WERI-Rb-1 (cell line): ENCODE measurements around the gene VAV2.

Experiments used
- DNase-seq: peaks from one replicate; pipeline ENCODE4 v3.0.0-alpha.2; 2020
- H3K27ac ChIP-seq: fragments of 250-450 bp; sonication (Bioruptor Pico); 2 replicates; pipeline ENCODE4 v1.5.1; 2020; ENCODE audit warnings: mild to moderate bottlenecking, moderate library complexity
- H3K27me3 ChIP-seq: fragments of 250-450 bp; sonication (Bioruptor Pico); 2 replicates; pipeline ENCODE4 v1.5.1; 2021; ENCODE audit warnings: mild to moderate bottlenecking, low read depth, moderate library complexity; ENCODE audit not compliant: insufficient read depth, severe bottlenecking
- H3K36me3 ChIP-seq: fragments of 250-450 bp; sonication (Bioruptor Pico); 2 replicates; pipeline ENCODE4 v1.5.1; 2020; ENCODE audit warnings: mild to moderate bottlenecking, moderate library complexity
- H3K4me3 ChIP-seq: 2 replicates; pipeline ENCODE4 v1.5.1; 2011; ENCODE audit warnings: low read depth, mild to moderate bottlenecking, control low read depth, low read length
- H3K9me3 ChIP-seq: fragments of 250-450 bp; sonication (Bioruptor Pico); 2 replicates; pipeline ENCODE4 v1.5.1; 2021; ENCODE audit warnings: mild to moderate bottlenecking, moderate library complexity; ENCODE audit not compliant: severe bottlenecking
- CTCF ChIP-seq: IDR thresholded peaks from 2 replicates; pipeline ENCODE4 v1.5.1; 2011; ENCODE audit warnings: low read depth, mild to moderate bottlenecking, control low read depth, inconsistent platforms, low read length

The VAV2 gene

DNA sequence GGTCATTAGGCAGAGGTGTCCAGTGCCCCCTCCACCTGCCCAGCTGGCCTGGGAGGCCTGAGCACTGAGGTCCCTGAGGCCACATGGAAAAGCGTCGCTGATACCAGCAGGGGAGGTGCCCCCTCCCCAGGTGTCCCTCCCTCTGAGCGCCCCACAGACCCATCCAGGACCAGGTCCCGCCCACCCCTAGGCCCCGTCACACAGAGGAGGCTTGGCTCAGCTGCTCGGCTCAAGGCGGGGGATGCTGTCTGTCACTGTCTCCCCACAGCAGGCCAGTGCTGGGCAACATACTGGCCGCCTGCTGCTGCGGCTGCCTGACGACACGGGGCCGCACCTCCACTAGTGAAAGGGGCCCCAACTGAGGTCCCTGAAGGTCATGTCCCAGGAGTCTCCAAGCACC lies 71.7 kb downstream of the VAV2 start:
- H3K27me3 ChIP-seq = no peaks in the 10 kb centered on the region
- H3K36me3 ChIP-seq = peaks cover 3% of the 10 kb centered on the region; the same call in 1 of the 2 replicates
- DNase-seq = no peak
- H3K4me3 ChIP-seq = no peak overlapping the region
- H3K27ac ChIP-seq = no peak overlapping the region
- no peaks in the 10 kb centered on the region for H3K9me3 ChIP-seq
- TF ChIP-seq CTCF = no peak

DNA sequence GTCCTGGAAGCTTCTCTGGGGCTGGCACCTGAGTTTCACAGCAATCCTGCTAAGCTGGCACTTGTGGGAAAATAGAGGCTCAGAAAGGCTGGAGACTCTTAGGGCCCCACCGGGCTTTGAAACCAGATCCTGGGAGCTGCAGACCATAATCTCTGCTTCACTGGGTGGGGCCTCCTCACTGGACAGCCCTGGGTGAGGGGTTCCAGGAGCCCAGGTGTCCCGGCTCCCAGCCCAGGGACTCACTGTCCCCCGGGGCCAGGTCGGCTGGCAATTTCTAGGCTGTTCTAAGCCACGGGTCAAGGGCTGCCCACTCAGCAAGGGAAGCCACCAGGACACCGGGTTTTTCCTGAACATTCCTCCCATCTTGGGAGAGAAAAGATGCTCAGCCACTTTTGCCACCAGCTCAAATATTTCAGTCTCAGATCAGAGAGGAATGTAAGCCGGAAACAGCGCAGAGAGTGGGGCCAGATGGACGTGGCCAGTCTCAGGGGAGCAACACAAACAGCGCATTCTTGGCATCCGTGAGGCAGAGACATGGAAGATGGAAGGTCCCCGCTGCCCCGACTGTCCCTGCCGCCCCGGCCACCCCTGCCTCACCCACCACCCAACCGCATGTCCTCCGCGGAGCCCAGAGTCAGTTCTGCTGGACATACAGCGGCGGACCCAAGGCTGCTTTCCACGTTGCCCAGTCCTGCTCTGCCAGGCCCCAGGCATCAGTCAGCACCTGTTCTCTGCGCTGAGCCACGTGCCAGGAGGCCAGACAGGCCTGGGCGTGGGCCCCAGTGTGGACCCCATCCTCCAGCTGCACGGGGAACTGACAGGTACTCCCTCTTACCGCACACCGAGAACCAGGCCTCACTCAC lies 72.6 kb downstream of the VAV2 start:
- DNase-seq = peak; percentile 43
- peak overlapping the region; percentile 59 for H3K27ac ChIP-seq
- no peaks in the 10 kb centered on the region for H3K9me3 ChIP-seq
- H3K36me3 ChIP-seq = peaks cover 3% of the 10 kb centered on the region; the same call in 1 of the 2 replicates
- no peak overlapping the region for H3K4me3 ChIP-seq
- H3K27me3 ChIP-seq = no peaks in the 10 kb centered on the region
- TF ChIP-seq CTCF = no peak

- Histone ChIP-seq H3K9me3 (no peaks in the 10 kb centered on the region), H3K27me3 (no peaks in the 10 kb centered on the region), H3K27ac (no peak overlapping the region), H3K4me3 (no peak overlapping the region), H3K36me3 (no peaks in the 10 kb centered on the region)
- no peak for DNase-seq
- TF ChIP-seq CTCF = no peak
These were observed 73.9 kb downstream of the VAV2 start for GRCh38 chr9:133918111-133918813.

DNA sequence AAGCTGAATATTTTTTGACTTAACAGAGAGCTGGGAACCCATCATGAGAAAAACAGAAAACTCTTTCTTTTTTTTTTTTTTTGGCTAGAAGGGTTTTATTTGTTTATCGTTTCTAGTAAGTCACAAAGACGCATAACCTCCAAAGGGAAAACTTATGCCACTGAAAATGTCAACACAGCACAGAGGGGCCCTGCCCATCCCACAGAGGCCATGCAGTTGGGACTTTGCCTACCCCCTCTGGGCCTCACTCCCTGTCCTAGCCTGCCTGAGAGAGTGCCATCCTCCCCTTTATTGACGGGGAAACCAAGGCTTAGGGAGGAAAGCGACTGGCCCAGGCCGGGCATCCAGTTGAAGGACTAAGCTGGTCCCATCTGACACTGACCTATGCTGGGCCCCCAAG lies 74.7 kb downstream of the VAV2 start:
- Histone ChIP-seq H3K9me3 (no peaks in the 10 kb centered on the region), H3K36me3 (no peaks in the 10 kb centered on the region), H3K27me3 (no peaks in the 10 kb centered on the region), H3K27ac (no peak overlapping the region), H3K4me3 (no peak overlapping the region)
- no peak for TF ChIP-seq CTCF
- DNase-seq = no peak

DNA sequence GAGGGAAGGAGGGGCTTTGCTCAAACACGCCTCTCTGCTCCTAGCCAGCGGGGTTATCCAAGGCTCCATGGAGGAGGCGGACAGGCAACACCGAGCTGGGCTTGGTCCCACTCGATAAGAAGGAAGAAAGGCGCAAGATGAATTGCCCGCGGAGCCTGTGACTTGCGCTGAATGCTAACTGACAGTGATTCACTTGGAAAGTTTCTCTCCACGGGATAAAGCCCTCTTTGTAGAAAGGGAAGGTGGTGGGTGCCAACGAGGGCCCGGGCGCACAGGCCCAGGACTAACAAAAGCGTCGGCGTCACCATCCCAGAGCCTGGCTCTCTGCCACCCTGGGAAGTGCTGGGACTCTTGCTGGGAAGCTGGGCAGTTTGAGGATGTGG lies 76.0 kb downstream of the VAV2 start:
- Histone ChIP-seq H3K4me3 (no peak overlapping the region), H3K36me3 (no peaks in the 10 kb centered on the region), H3K9me3 (no peaks in the 10 kb centered on the region), H3K27ac (no peak overlapping the region; the same call in 1 of the 2 replicates), H3K27me3 (no peaks in the 10 kb centered on the region)
- DNase-seq = no peak
- no peak for TF ChIP-seq CTCF
